NK-92 (cell line): ENCODE results near the gene ME2.
"Not testable (repeated sequence)": the region's sequence is repeated elsewhere in the genome, so short reads cannot be mapped to it uniquely, and the experiment has no call there.

Source experiments
- DNase-seq: peaks from one replicate; lab custom pipeline; 2025; ENCODE audit not compliant: unreplicated experiment; lab: John Stamatoyannopoulos, UW

Gene ME2

GRCh38 chr18:50859793-50860555 is 18.9 kb upstream of the ME2 start:
- DNase-seq: no peak

GRCh38 chr18:50861617-50862016 is 17.3 kb upstream of the ME2 start:
- no peak for DNase-seq

- DNase-seq: no peak
These were observed 16.5 kb upstream of the ME2 start for GRCh38 chr18:50862401-50862800.

- no peak for DNase-seq
These were observed 15.0 kb upstream of the ME2 start for GRCh38 chr18:50863840-50864375.

GRCh38 chr18:50866765-50867164 is 12.2 kb upstream of the ME2 start:
- DNase-seq: no peak

GRCh38 chr18:50869150-50869549 is 9.8 kb upstream of the ME2 start:
- DNase-seq: no peak

GRCh38 chr18:50870138-50870845 is 8.6 kb upstream of the ME2 start:
- no peak for DNase-seq

- DNase-seq: no peak
These were observed 7.1 kb upstream of the ME2 start for GRCh38 chr18:50871846-50872245.

GRCh38 chr18:50875966-50876536 is 2.9 kb upstream of the ME2 start:
- DNase-seq: no peak

- no peak for DNase-seq
These were observed 1.2 kb upstream of the ME2 start for GRCh38 chr18:50877545-50878265.

- no peak for DNase-seq
These were observed 592 bp downstream of the ME2 start for GRCh38 chr18:50879302-50880118.

- DNase-seq: no peak
These were observed 1.2 kb downstream of the ME2 start for GRCh38 chr18:50880119-50880465.

- DNase-seq: not testable (repeated sequence)
These were observed 2.0 kb downstream of the ME2 start for GRCh38 chr18:50880944-50881343.

GRCh38 chr18:50886929-50887328 is 8.0 kb downstream of the ME2 start:
- DNase-seq: no peak

- no peak for DNase-seq
These were observed 16.6 kb downstream of the ME2 start for GRCh38 chr18:50895350-50896045.

- DNase-seq: no peak
These were observed 17.2 kb downstream of the ME2 start for GRCh38 chr18:50896093-50896492.

GRCh38 chr18:50898919-50899318 is 20.0 kb downstream of the ME2 start:
- no peak for DNase-seq

GRCh38 chr18:50902797-50903196 is 23.9 kb downstream of the ME2 start:
- DNase-seq: no peak

GRCh38 chr18:50906843-50907242 is 27.9 kb downstream of the ME2 start:
- no peak for DNase-seq

GRCh38 chr18:50909261-50909660 is 30.3 kb downstream of the ME2 start:
- DNase-seq: no peak
